AML-193 (cell line): ENCODE measurements around the gene POU2F3.

ENCODE experiments used
- DNase-seq, 2 experiments: peaks; one replicate each; lab custom pipeline; 2025; lab: John Stamatoyannopoulos, UW

Gene POU2F3

GRCh38 chr11:120281143-120281795 is 41.3 kb downstream of the POU2F3 start:
- no peak for DNase-seq

- no peak for DNase-seq
Observed at GRCh38 chr11:120283124-120283523, 43.2 kb downstream of the POU2F3 start.

- DNase-seq, result no peak
Observed at GRCh38 chr11:120284272-120284671, 44.3 kb downstream of the POU2F3 start.

- DNase-seq, result no peak
Observed at GRCh38 chr11:120285256-120285655, 45.3 kb downstream of the POU2F3 start.

- DNase-seq, result no peak
Observed at GRCh38 chr11:120288021-120288420, 48.1 kb downstream of the POU2F3 start.

GRCh38 chr11:120289426-120289825 is 49.5 kb downstream of the POU2F3 start:
- no peak for DNase-seq

- DNase-seq, result no peak
Observed at GRCh38 chr11:120290956-120291355, 51.0 kb downstream of the POU2F3 start.

GRCh38 chr11:120293038-120293800 is 53.3 kb downstream of the POU2F3 start:
- peak in 1 of 2 experiments; percentile 2 for DNase-seq

- no peak for DNase-seq
Observed at GRCh38 chr11:120294096-120294495, 54.2 kb downstream of the POU2F3 start.

- DNase-seq, result no peak
Observed at GRCh38 chr11:120295099-120295498, 55.2 kb downstream of the POU2F3 start.

GRCh38 chr11:120296554-120296953 is 56.6 kb downstream of the POU2F3 start:
- DNase-seq, result no peak

- no peak for DNase-seq
Observed at GRCh38 chr11:120298461-120298860, 58.5 kb downstream of the POU2F3 start.

GRCh38 chr11:120302001-120302805 is 62.3 kb downstream of the POU2F3 start:
- no peak for DNase-seq

- peak; percentile 4 to 12 for DNase-seq
Observed at GRCh38 chr11:120303004-120303637, 63.2 kb downstream of the POU2F3 start.

GRCh38 chr11:120304526-120304925 is 64.6 kb downstream of the POU2F3 start:
- DNase-seq, result no peak

GRCh38 chr11:120305286-120305685 is 65.3 kb downstream of the POU2F3 start:
- no peak for DNase-seq

- DNase-seq, result no peak
Observed at GRCh38 chr11:120306519-120307242, 66.7 kb downstream of the POU2F3 start.

GRCh38 chr11:120307476-120307875 is 67.5 kb downstream of the POU2F3 start:
- DNase-seq, result no peak

GRCh38 chr11:120308081-120308480 is 68.1 kb downstream of the POU2F3 start:
- no peak for DNase-seq

- DNase-seq, result no peak
Observed at GRCh38 chr11:120310870-120311269, 70.9 kb downstream of the POU2F3 start.

GRCh38 chr11:120314861-120315260 is 74.9 kb downstream of the POU2F3 start:
- no peak for DNase-seq
